ENCODE data around the gene FOXJ1. TPM values are rescaled to one million over a fixed set of nuclear protein-coding genes. Genes with fewer than 3 reads are reported as not detected.

FOXJ1 gene
- total and polyA plus RNA-seq, 2 of the 8 experiments (the other 6 are each of a cell fraction or from before 2014, with no cell fraction given): 4.7 to 5.4 TPM

GRCh38 chr17:76121932-76122430 lies 19.1 kb downstream of the FOXJ1 start (continued):
- TF ChIP-seq PHF8 (conservative IDR thresholded peaks at IDR 0.05; ENCODE audit: low read depth, low read length): 0 out of 2 replicates have a peak, but pooled peaks have one; percentile 14
- TF ChIP-seq KDM1A (IDR thresholded peaks at IDR 0.05; ENCODE audit: borderline replicate concordance, low read length): no peak
- TF ChIP-seq BACH1 (IDR thresholded peaks at IDR 0.05; ENCODE audit: low read length): peak; percentile 95
- no peak for TF ChIP-seq BCL11A (IDR thresholded peaks at IDR 0.05; ENCODE audit: low read depth in 2 of 2, low read length in 2 of 2)

All from H1 (cell line).